Immature natural killer cell (primary cell): Measurements from ENCODE around the gene BNIPL. TPM values are rescaled to one million over a fixed set of nuclear protein-coding genes. Genes with fewer than 3 reads are reported as not detected.

Experiments used
- DNase-seq, 3 donors: peaks; one replicate each; pipeline ENCODE4 v3.0.0; 2022; ENCODE audit warnings: mixed read lengths in 1 of 3
- H3K27ac Mint-ChIP-seq, 6 donors: one replicate each; pipeline ENCODE4 v1.8.0; 2020; ENCODE audit warnings: mixed read lengths in 6 of 6, mild to moderate bottlenecking in 5 of 6, inconsistent platforms in 4 of 6, moderate library complexity in 3 of 6
- H3K27me3 Mint-ChIP-seq, 3 donors: one replicate each; pipeline ENCODE4 v1.8.0; 2020 to 2021; ENCODE audit warnings: low read depth in 3 of 3, mild to moderate bottlenecking in 3 of 3, mixed read lengths in 3 of 3, moderate library complexity in 3 of 3, inconsistent platforms in 1 of 3
- H3K36me3 Mint-ChIP-seq, 3 donors: one replicate each; pipeline ENCODE4 v1.8.0; 2020; ENCODE audit warnings: mixed read lengths in 3 of 3, inconsistent platforms in 2 of 3, mild to moderate bottlenecking in 2 of 3
- H3K4me1 Mint-ChIP-seq, 2 donors: one replicate each; pipeline ENCODE4 v1.8.0; 2020; ENCODE audit warnings: inconsistent platforms in 2 of 2, mild to moderate bottlenecking in 2 of 2, mixed read lengths in 2 of 2, moderate library complexity in 1 of 2
- H3K4me3 Mint-ChIP-seq, 5 donors: one replicate each; pipeline ENCODE4 v1.8.0; 2020; ENCODE audit warnings: mild to moderate bottlenecking in 5 of 5, mixed read lengths in 5 of 5, inconsistent platforms in 3 of 5, moderate library complexity in 3 of 5
- H3K9me3 Mint-ChIP-seq, 6 donors: one replicate each; pipeline ENCODE4 v1.8.0; 2020; ENCODE audit warnings: mild to moderate bottlenecking in 6 of 6, mixed read lengths in 6 of 6, inconsistent platforms in 4 of 6, moderate library complexity in 3 of 6
- polyA plus RNA-seq, 3 donors: library from polyadenylated mRNA; unstranded; fragments of 300-500 nt; fragmentation: Illumina TruSeq; gene quantifications; one replicate each; pipeline ENCODE4 v1.2.3, GENCODE V29; 2021

The BNIPL gene
- polyA plus RNA-seq, 3 donors from 2014 or later, result 0.18 TPM; not detected in 2

DNA sequence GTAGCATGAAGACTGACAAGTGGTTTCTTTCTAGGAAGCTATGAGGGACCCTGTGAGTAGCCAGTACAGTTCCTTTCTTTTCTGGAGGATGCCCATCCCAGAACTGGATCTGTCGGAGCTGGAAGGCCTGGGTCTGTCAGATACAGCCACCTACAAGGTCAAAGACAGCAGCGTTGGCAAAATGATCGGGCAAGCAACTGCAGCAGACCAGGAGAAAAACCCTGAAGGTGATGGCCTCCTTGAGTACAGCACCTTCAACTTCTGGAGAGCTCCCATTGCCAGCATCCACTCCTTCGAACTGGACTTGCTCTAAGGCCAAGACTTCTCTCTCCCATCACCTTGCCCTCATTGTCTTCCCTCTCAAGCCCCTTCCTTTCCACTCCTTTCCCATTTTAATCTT is 30.8 kb downstream of the BNIPL start:
- Mint-ChIP-seq H3K4me1 (peaks cover 21 to 23% of the 10 kb centered on the region in 2 donors), H3K9me3 (no peaks in the 10 kb centered on the region), H3K27me3 (peaks cover 5 to 18% (median 11%) of the 10 kb centered on the region in 3 donors), H3K36me3 (peaks cover 0 to 4% (median 0%) of the 10 kb centered on the region in 3 donors), H3K4me3 (no peak overlapping the region), H3K27ac (peak overlapping the region in 1 of 6 donors; percentile 36)
- DNase-seq, result no peak

DNA sequence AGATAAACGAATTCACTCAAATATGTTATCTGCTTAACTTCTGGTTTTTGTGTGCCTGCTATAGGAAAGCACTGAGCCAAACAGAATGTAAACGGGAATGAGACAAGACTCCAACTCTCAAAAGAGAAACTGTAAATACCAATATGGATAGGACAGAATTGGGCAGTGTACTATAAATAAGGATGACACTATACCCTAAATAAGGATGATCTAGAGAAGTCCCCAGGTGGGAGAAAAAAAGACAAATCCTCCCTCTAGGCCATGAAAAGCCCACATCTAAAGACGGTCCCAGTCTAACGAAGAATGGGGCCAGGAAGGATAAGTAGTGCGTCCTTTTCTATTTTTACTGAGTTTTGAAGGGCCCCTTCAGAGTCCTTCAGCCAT is 32.7 kb downstream of the BNIPL start:
- no peak for DNase-seq
- H3K36me3 Mint-ChIP-seq, result peaks cover 0 to 11% (median 2%) of the 10 kb centered on the region in 3 donors
- peaks cover 5 to 18% (median 11%) of the 10 kb centered on the region in 3 donors for H3K27me3 Mint-ChIP-seq
- H3K27ac Mint-ChIP-seq, result peak overlapping the region; percentile 70 to 100 (median 93)
- H3K4me1 Mint-ChIP-seq, result peaks cover 25 to 30% of the 10 kb centered on the region in 2 donors
- peak overlapping the region; percentile 98 to 99 (median 99) for H3K4me3 Mint-ChIP-seq
- no peaks in the 10 kb centered on the region for H3K9me3 Mint-ChIP-seq

DNA sequence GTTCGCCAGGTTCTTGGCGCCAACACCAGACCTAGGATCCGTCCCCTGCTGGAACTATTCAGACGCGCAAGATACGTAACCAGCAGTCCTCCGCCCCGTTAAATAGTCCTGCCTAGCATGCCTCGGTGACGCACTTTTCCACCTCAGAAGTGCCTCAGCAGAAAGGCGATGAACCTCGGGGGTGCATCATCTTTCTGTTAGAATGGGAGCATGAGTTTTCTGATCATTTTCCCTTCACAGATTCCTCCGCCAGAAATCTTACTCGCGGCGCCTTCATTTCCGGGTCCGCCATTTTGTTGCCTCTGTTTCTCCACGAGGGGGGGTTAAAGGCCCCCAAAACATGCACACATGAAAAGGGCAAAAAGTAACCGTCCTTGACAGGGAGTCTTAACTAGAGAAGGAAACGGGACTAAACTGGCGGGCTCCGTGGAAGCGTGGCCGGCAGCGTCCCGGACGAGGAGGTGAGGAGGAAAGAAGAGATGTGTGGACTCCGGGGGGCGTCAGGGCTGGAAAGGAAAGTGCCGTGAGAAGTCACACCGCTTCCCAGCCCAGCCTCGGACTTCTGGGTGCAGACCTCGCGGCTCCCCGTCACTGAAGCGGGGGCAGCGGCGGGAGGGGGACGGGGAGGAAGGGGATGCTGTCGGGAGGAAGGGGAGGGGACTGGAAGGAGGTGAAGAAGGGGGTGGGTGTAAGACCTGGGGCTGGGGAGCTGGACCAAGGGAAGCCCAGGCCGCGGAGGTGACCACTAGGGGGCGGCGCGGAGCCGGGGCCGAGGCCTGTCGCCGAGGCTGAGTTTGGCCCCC is 34.3 kb downstream of the BNIPL start, which contains the start of gene GABPB2:
GABPB2 (plus strand) TSS at position 288 of the 803 bp plus-strand sequence. CDS start 17,429 bp downstream, outside the sequence.
- DNase-seq, result peak; percentile 85 to 88 (median 87)
- Mint-ChIP-seq H3K4me1 (peaks cover 25 to 30% of the 10 kb centered on the region in 2 donors), H3K27me3 (peaks cover 5 to 18% (median 11%) of the 10 kb centered on the region in 3 donors), H3K4me3 (peak within 1 kb of the TSS; percentile 98 to 99 (median 99)), H3K36me3 (peaks cover 0 to 7% (median 2%) of the 10 kb centered on the region in 3 donors), H3K27ac (peak within 1 kb of the TSS; percentile 99 to 100 (median 100)), H3K9me3 (no peaks in the 10 kb centered on the region)

DNA sequence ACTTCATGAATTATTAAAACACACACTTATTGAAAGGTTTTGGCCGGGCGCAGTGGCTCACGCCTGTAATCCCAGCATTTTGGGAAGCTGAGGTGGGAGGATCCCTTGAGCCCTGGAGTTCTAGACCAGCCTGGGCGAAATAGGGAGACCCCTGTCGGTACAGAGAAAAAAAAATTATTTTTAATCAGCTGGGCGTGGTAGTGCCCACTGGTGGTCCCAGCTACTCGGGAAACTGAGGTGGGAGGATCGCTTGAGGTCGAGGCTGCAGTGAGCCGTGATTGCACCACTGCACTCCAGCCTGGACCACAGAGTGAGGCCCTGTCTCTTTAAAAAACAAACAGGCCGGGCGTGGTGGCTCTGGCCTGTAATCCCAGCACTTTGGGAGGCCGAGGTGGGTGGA is 35.8 kb downstream of the BNIPL start:
- DNase-seq, result no peak
- peak overlapping the region in 4 of 5 donors; percentile 98 to 99 (median 99) for H3K4me3 Mint-ChIP-seq
- H3K27ac Mint-ChIP-seq, result peak overlapping the region in 5 of 6 donors; percentile 37 to 100 (median 99)

DNA sequence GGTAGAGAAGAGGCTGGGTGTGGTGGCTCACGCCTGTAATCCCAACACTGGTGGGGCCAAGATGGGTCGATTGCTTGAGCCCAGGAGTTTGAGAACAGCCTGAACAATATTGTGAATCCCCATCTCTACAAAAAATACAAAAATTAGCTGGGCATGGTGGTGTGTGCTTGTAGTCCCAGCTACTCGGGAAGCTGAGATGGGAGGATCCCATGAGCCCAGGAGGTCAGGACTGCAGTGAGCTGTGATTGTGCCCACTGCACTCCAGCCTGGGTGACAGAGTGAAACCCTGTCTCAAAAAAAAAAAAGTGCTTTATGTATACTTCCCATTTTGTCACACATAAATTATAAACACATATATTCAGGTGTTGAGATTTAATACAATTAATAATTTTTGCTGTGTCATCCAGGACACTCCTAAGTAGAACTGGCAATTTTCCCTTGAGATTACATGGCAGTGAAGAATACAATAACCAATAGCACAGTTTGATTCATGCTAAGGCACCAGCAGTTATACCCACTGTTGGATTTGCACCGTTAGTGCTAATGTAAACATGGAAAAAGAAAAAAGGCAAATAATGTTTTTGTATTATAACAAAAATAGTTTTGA is 49.7 kb downstream of the BNIPL start:
- DNase-seq, result no peak
- Mint-ChIP-seq H3K4me3 (no peak overlapping the region), H3K27me3 (no peaks in the 10 kb centered on the region), H3K27ac (no peak overlapping the region), H3K9me3 (no peaks in the 10 kb centered on the region), H3K36me3 (no peaks in the 10 kb centered on the region), H3K4me1 (no peaks in the 10 kb centered on the region)

More for the DNA sequence above, 35.8 kb downstream of the BNIPL start:
- H3K27me3 Mint-ChIP-seq, result peaks cover 5 to 18% (median 11%) of the 10 kb centered on the region in 3 donors
- H3K9me3 Mint-ChIP-seq, result no peaks in the 10 kb centered on the region
- peaks cover 25 to 30% of the 10 kb centered on the region in 2 donors for H3K4me1 Mint-ChIP-seq
- H3K36me3 Mint-ChIP-seq, result peaks cover 0 to 7% (median 2%) of the 10 kb centered on the region in 3 donors

Other genes with a start within 250 kb of the BNIPL start
- gene CTSK, start 228.3 kb upstream of the BNIPL start, polyA plus RNA-seq, result 1 to 10 TPM in 1 of 3 donors, not detected in 2; 1.1 TPM
- 10 to 100 TPM; 14.5 to 28.7 (median 17.6) TPM for gene ARNT, start 160.0 kb upstream of the BNIPL start, polyA plus RNA-seq
- gene CTXND2, start 149.4 kb upstream of the BNIPL start, polyA plus RNA-seq, result not detected
- gene SETDB1, start 110.2 kb upstream of the BNIPL start, polyA plus RNA-seq, result 10 to 100 TPM; 11.7 to 20.9 (median 15.3) TPM
- 100 to 1,000 TPM; 138 to 200 (median 168) TPM for gene CERS2, start 61.8 kb upstream of the BNIPL start, polyA plus RNA-seq
- not detected for gene ANXA9, start 54.3 kb upstream of the BNIPL start, polyA plus RNA-seq
- gene MINDY1, start 29.7 kb upstream of the BNIPL start, polyA plus RNA-seq, result 1 to 10 TPM; 2.1 to 5.1 (median 3.6) TPM
- gene PRUNE1, start 28.1 kb upstream of the BNIPL start, polyA plus RNA-seq, result 10 to 100 TPM; 35.6 to 53.3 (median 40.1) TPM
- 1 to 10 TPM; 4.0 to 7.0 (median 4.3) TPM for gene C1orf56, start 11.2 kb downstream of the BNIPL start, polyA plus RNA-seq
- 100 to 1,000 TPM; 129 to 177 (median 150) TPM for gene CDC42SE1, start 23.0 kb downstream of the BNIPL start, polyA plus RNA-seq
- 1 to 10 TPM; 4.2 to 7.9 (median 6.0) TPM for gene MLLT11, start 23.8 kb downstream of the BNIPL start, polyA plus RNA-seq
- gene GABPB2, start 34.2 kb downstream of the BNIPL start, polyA plus RNA-seq, result 10 to 100 TPM in 1 of 3 donors, 1 to 10 TPM in 2; 5.1 to 14.2 (median 5.7) TPM
- gene SEMA6C, start 110.0 kb downstream of the BNIPL start, polyA plus RNA-seq, result 1 to 10 TPM in 1 of 3 donors, under 1 TPM in 2; 0.23 to 1.5 (median 0.54) TPM
- 10 to 100 TPM; 25.9 to 69.2 (median 32.0) TPM for gene TNFAIP8L2, start 120.1 kb downstream of the BNIPL start, polyA plus RNA-seq
- under 1 TPM in 1 of 3 donors, not detected in 2; 0.29 TPM for gene LYSMD1, start 129.3 kb downstream of the BNIPL start, polyA plus RNA-seq
- 100 to 1,000 TPM in 1 of 3 donors, 10 to 100 TPM in 2; 79.4 to 122 (median 96.4) TPM for gene SCNM1, start 129.6 kb downstream of the BNIPL start, polyA plus RNA-seq
- gene TMOD4, start 139.4 kb downstream of the BNIPL start, polyA plus RNA-seq, result 1 to 10 TPM in 1 of 3 donors, not detected in 2; 1.3 TPM
- gene VPS72, start 153.6 kb downstream of the BNIPL start, polyA plus RNA-seq, result 100 to 1,000 TPM in 1 of 3 donors, 10 to 100 TPM in 2; 68.7 to 102 (median 75.5) TPM
- gene PIP5K1A, start 162.0 kb downstream of the BNIPL start, polyA plus RNA-seq, result 10 to 100 TPM; 13.6 to 20.1 (median 15.8) TPM
- 100 to 1,000 TPM; 246 to 364 (median 282) TPM for gene PSMD4, start 218.1 kb downstream of the BNIPL start, polyA plus RNA-seq
- gene ZNF687, start 245.7 kb downstream of the BNIPL start, polyA plus RNA-seq, result 1 to 10 TPM in 2 of 3 donors, under 1 TPM in 1; 0.11 to 1.8 (median 1.5) TPM